AG04449 (cell line): ENCODE results near the gene ZDHHC21.
A peak's percentile ranks its signal among the peaks of the same experiment; 100 is the strongest.

Experiments used
- CTCF ChIA-PET: fragments of 350-600 bp; formaldehyde crosslinking; extraction: SDS; loops from one replicate; lab custom pipeline; 2021; ENCODE audit warnings: antibody characterized with exemption; lab: Yijun Ruan, JAX
- POLR2A ChIA-PET: fragments of 400-600, 350-600 bp; formaldehyde crosslinking; extraction: SDS; loops from one replicate; lab custom pipeline; 2020; ENCODE audit warnings: antibody characterized with exemption, inconsistent platforms; lab: Yijun Ruan, JAX
- DNase-seq: peaks from one replicate; pipeline ENCODE4 v3.0.0-alpha.2; 2010; ENCODE audit warnings: low read depth, low spot score
- H3K4me3 ChIP-seq: 2 replicates; pipeline ENCODE4 v1.5.1; 2011; ENCODE audit warnings: low read depth, mild to moderate bottlenecking, control low read depth, low read length
- CTCF ChIP-seq: IDR thresholded peaks from one replicate; pipeline ENCODE4 v1.5.1; 2011; ENCODE audit warnings: mild to moderate bottlenecking, moderate library complexity, low read length, control low read depth, inconsistent platforms; ENCODE audit not compliant: insufficient read depth; ENCODE audit errors: missing control alignments

The ZDHHC21 gene

GRCh38 chr9:14652729-14653377 is 40.4 kb downstream of the ZDHHC21 start:
- peak; percentile 30 for TF ChIP-seq CTCF
- POLR2A ChIA-PET: no interaction called here
- DNase-seq: no peak
- H3K4me3 ChIP-seq: no peak overlapping the region
- CTCF ChIA-PET: interaction anchor here (0.7 to 2.3 kb wide), 13 partner anchors 9 to 168 kb away, joined by 3 to 22 read pairs (median 5); partner anchors contain the start of gene ZDHHC21

GRCh38 chr9:14650596-14650995 is 42.6 kb downstream of the ZDHHC21 start:
- DNase-seq: no peak
- no peak overlapping the region for H3K4me3 ChIP-seq
- no peak for TF ChIP-seq CTCF
- POLR2A ChIA-PET: no interaction called here
- CTCF ChIA-PET: interaction anchor here (0.7 to 1.5 kb wide), 4 partner anchors 11 to 158 kb away, joined by 3 to 6 read pairs (median 4); no protein-coding TSS in a partner anchor

GRCh38 chr9:14645648-14646047 is 47.6 kb downstream of the ZDHHC21 start:
- ChIA-PET POLR2A (no interaction called here), CTCF (no interaction called here)
- no peak for TF ChIP-seq CTCF
- DNase-seq: no peak
- H3K4me3 ChIP-seq: no peak overlapping the region

GRCh38 chr9:14640967-14641366 is 52.3 kb downstream of the ZDHHC21 start:
- TF ChIP-seq CTCF: no peak
- ChIA-PET POLR2A (no interaction called here), CTCF (interaction anchor here (1.3 kb wide), 2 partner anchors 11 to 20 kb away, joined by 4 to 5 read pairs; no protein-coding TSS in a partner anchor)
- no peak for DNase-seq
- no peak overlapping the region for H3K4me3 ChIP-seq

- POLR2A ChIA-PET: no interaction called here
- no peak overlapping the region for H3K4me3 ChIP-seq
- no peak for TF ChIP-seq CTCF
- no peak for DNase-seq
- CTCF ChIA-PET: interaction anchor here (1.3 kb wide), 2 partner anchors 12 to 21 kb away, joined by 4 to 5 read pairs; no protein-coding TSS in a partner anchor
These were observed 52.9 kb downstream of the ZDHHC21 start for GRCh38 chr9:14640294-14640693.

- ChIA-PET CTCF (interaction anchor here (0.7 to 1.3 kb wide), 2 partner anchors 19 to 27 kb away, joined by 3 to 4 read pairs; no protein-coding TSS in a partner anchor), POLR2A (interaction anchor here (0.6 kb wide), 1 partner anchor 80 kb away, joined by 3 read pairs; no protein-coding TSS in a partner anchor)
- TF ChIP-seq CTCF: no peak
- H3K4me3 ChIP-seq: no peak overlapping the region
- no peak for DNase-seq
These were observed 59.2 kb downstream of the ZDHHC21 start for GRCh38 chr9:14633906-14634565.
